Measurements from ENCODE around the gene HK1.

DNA sequence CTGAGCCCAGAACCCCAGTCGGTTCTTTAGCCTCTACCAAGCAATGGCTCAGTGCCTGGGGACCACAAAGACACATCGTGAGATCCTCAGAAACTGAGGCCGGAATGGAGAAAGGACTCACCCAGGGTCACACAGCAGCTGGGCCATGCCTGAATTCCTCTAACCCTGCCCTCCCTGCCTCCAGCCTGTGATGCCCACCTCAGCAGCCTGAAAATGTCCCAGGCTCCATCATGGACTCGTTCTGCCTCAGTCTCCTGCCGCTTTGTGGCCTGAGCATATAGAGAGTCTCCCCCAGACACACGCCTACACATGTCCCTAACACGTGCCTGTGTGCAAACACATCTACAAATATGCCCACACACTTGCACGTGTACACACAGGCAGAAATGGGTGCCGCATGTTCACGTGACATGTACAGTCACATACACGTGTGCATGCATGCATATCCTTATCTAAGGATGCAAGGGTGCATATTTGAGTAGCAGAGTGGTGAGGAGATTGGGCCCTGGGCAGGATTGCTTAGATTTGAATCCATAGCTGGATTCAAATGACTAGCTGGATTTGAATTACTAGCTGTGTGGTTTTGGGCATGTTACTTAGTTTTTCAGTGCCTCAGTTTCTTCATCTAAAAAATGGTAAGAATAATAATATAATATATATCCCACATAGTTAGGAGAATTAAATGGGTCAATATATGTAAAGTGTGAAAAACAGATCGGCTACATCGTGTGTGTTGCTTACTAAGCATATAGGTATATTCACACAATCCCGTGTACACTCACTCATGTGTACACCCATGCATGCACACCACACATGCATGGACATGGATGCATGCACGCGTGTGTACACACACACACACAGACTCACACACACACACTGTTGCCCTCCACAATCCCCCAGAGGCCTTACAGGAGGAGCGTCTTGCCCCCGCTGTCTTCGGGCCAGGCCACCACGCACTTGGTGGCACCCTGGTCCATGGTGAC lies 136.0 kb downstream of the HK1 start:
- TF ChIP-seq CTCF (IDR thresholded peaks at IDR 0.05) (no peak), POLR2A (IDR thresholded peaks at IDR 0.05) (no peak)

All from tibial nerve (tissue), 3 donors.